Measurements from ENCODE around the gene SSX5. TPM values are rescaled to one million over a fixed set of nuclear protein-coding genes. Genes with fewer than 3 reads are reported as not detected.
"Not testable (repeated sequence)": the region's sequence is repeated elsewhere in the genome, so short reads cannot be mapped to it uniquely, and the experiment has no call there.

Gene SSX5
- total RNA-seq (2014; rRNA removed; shearing (Covaris generic)): not detected in 2 replicates

DNA sequence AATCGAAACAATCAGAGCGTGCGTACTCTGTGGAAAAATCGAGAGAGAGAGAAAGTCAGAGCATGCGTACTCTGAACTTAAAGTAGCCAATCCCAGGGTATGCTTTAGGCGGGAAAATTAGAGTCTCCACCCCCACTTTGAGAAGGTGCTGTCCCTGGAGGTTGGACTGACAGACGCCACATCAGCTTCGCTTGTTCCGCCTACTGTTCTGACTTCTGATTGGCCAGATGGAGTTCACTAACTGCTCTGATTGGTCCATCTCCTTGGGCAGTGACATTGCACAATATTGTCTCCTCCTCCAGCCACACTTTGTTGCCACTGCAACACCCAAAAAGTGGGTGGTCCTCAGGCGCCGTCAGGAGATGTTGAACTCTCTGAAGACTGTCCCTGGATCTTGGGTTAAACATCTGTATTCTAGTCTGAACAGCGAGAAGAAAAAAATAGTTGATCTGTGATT lies at the start of gene SSX5:
Gene SSX5 (minus strand): TSS at position 51 of the 457 bp plus-strand sequence. CDS start 1,437 bp downstream, outside the sequence.
- no peak for DNase-seq (ENCODE audit: low read depth)

- not testable (repeated sequence) for DNase-seq (ENCODE audit: low read depth)
Measured at GRCh38 chrX:48224196-48224595, 27.6 kb upstream of the SSX5 start.

GRCh38 chrX:48214341-48214740 lies 17.7 kb upstream of the SSX5 start:
- not testable (repeated sequence) for DNase-seq (ENCODE audit: low read depth)

- not testable (repeated sequence) for DNase-seq (ENCODE audit: low read depth)
Measured at GRCh38 chrX:48190024-48190423, 6.6 kb downstream of the SSX5 start.

DNA sequence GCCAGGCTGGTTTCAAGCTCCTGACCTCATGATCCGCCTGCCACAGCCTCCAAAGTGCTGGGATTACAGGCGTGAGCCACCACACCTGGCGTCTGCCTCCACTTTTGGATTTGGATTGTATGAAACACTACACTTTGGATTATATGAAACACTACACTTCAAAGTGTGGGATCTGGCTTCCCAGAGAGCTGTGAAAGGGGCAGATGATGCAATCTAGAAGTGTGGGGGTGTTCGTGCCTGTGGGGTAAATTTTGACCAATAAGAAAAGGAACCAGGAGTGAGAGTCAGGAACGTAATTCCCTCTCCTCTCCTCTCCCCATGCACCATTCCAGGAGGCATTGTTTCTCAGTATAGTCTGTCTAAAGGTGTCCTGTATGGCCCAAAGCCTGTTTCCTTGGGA lies 14.7 kb downstream of the SSX5 start:
- DNase-seq (ENCODE audit: low read depth): not testable (repeated sequence)

- no peak for DNase-seq (ENCODE audit: low read depth)
Measured at GRCh38 chrX:48180811-48181210, 15.8 kb downstream of the SSX5 start.

DNA sequence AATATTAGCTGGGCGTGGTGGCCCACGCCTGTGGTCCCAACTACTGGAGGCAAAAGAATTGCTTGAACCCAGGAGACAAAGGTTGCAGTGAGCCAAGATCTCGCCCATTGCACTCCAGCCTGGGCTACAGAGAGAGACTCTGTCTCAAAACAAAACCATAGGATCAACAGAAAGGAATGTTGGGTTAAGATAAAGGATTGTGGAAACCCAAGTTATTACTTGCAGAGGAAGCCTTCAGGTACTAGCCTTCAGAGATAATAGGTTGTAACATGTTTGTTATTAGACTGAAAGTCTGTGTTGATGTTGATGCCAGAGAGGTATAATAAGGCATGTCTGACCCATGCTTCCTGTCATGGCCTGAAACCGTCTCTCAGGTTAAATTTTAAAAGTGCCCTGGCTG lies 16.9 kb downstream of the SSX5 start:
- DNase-seq (ENCODE audit: low read depth): no peak

DNA sequence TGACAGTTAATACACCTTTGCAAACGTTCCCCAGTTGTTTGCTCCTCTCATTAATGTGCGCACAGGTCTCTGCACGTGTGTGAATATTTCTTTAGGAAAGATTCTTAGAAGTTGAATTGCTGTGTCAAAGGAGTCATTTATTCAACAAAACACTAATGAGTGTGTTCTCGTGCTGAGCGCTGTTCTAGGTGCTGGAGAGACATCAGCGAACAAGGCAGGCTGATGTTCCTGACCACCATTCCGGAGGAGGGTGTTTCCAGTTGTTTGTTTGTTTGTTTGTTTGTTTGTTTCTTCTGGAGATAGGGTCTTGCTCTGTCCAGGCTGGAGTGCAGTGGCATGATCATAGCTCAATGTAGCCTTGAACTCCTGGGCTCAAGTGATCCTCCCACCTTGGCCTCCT lies 30.3 kb downstream of the SSX5 start:
- not testable (repeated sequence) for DNase-seq (ENCODE audit: low read depth)

DNA sequence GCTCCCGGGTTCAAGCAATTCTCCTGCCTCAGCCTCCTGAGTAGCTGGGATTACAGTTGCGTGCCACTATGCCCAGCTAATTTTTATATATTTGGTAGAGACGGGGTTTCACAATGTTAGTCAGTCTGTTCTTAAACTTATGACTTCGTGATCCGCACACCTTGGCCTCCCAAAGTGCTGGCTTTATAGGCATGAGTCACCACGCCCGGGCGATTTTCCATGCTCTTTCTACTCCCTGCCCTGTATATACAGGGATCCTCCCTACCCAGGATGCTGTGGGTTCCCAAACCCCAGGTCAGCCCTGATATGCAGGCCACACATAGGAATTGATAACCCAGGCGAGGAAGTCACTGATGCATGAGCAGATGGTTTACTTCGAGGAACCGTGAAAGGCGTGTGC lies 31.4 kb downstream of the SSX5 start:
- DNase-seq (ENCODE audit: low read depth): peak; percentile 51

DNA sequence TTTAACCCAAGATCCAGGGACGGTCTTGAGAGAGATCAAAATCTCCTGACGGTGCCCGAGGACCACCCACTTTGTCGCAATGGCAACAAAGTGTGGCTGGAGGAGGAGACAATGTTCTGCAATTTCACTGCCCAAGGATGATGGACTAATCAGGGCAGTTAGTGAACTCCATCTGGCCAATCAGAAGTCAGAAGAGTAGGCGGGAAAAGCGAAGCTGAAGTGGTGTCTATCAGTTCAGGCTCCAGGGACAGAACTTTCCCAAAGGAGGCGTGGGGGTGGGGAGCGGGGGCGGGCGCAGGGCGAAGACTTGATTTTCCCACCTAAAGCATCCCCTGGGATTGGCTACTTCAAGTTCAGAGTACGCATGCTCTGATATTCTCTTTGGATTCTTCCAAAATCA lies 40.6 kb downstream of the SSX5 start:
- no peak for DNase-seq (ENCODE audit: low read depth)

DNA sequence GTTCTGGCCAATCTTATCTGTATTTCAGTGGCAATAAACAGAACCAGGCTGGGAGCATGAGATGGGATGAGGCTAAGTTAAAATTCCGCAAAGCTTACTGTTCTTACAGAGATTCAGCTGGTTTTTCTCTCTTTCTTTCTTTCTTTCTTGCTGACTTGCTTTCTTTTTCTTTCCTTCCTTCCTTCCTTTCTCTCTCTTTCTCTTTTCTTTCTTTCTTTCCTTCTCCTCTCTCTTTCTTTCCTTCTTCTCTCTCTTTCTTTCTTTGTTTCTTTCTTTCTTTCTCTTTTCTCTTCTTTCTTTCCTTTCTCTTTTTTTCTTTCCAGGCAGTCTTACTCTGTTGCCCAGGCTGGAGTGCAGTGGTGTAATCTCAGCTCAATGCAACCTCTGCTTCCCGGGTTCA lies 41.8 kb downstream of the SSX5 start:
- no peak for DNase-seq (ENCODE audit: low read depth)

GRCh38 chrX:48153769-48154168 lies 42.8 kb downstream of the SSX5 start:
- no peak for DNase-seq (ENCODE audit: low read depth)

DNA sequence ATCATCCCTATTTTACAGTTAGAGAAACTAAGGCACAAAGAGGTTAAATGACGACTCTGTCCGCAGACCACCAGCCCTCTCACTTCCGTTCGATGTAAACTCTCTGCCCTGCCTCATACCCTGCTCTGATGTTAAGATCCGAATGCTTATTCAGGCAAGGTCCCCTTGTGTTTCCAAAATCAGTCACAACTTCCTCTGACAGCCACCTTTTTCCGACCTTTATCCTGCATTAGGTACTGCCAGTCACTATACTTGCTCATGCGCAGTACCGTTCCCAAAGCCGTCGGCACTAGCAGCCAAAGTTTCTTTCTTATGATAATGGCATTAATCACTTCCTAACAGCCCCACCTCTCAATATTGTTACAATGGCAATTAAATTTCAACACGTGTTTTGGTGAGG lies 53.9 kb downstream of the SSX5 start:
- not testable (repeated sequence) for DNase-seq (ENCODE audit: low read depth)

DNA sequence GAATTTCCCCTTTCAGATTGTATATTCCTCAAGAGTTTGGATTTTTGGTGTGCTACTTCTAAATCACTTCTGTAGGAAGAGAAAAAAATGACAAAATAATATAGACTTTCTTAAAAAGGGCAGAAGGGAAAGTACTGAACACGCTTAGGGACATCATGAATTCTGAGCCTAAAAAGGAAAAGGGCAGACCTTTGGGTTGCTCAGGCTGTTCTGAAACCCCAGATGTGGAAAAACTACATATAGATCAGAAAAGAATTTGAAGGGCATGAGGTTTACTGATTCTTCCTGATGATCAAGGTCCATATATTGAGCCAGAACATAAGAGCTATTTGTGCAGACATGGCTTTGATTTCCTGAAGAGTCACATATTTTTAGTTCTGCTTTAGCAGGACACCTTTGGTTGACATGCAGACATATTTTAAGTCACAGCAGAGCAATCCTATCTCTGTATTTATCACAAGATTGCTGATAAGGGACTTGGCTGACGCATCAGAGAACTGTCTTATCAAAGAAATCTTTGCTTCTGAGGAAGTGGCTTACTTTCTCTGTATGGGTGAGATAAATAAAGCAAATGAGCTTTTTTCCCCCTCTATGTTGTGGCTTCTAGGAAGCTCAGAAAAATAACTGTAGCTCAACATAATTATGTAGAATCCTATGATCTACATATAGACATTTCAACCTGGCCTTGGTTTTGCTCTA lies 54.6 kb downstream of the SSX5 start:
- not testable (repeated sequence) for DNase-seq (ENCODE audit: low read depth)

DNA sequence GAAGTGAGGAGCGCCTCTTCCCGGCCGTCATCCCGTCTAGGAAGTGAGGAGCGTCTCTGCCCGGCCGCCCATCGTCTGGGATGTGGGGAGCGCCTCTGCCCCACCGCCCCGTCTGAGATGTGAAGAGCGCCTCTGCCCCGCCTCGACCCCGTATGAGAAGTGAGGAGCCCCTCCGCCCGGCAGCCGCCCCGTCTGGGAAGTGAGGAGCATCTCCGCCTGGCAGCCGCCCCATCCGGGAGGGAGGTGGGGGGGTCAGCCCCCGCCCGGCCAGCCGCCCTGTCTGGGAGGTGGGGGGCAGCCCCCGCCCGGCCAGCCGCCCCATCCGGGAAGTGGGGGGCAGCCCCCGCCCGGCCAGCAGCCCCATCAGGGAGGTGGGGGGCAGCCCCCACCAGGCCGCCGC lies 57.5 kb downstream of the SSX5 start:
- DNase-seq (ENCODE audit: low read depth): not testable (repeated sequence)

Other genes with a start within 250 kb of the SSX5 start
- 4.7 and 5.2 TPM in 2 replicates for gene ZNF182, start 192.8 kb downstream of the SSX5 start, total RNA-seq (2014; rRNA removed; shearing (Covaris generic))
- 0.78 TPM in 1 of 2 replicates, not detected in the other for gene SPACA5, start 189.8 kb downstream of the SSX5 start, total RNA-seq (2014; rRNA removed; shearing (Covaris generic))
- 3.5 and 3.7 TPM in 2 replicates for gene ZNF630, start 125.2 kb downstream of the SSX5 start, total RNA-seq (2014; rRNA removed; shearing (Covaris generic))
- gene SPACA5B, start 66.2 kb downstream of the SSX5 start, total RNA-seq (2014; rRNA removed; shearing (Covaris generic)): not detected in 2 replicates
- gene SSX1, start 58.6 kb upstream of the SSX5 start, total RNA-seq (2014; rRNA removed; shearing (Covaris generic)): 0.49 and 2.0 TPM in 2 replicates
- gene SSX3, start 159.9 kb upstream of the SSX5 start, total RNA-seq (2014; rRNA removed; shearing (Covaris generic)): not detected in 2 replicates
- gene SSX4, start 186.7 kb upstream of the SSX5 start, total RNA-seq (2014; rRNA removed; shearing (Covaris generic)): 0.36 TPM in 1 of 2 replicates, not detected in the other
- gene SSX4B, start 215.2 kb upstream of the SSX5 start, total RNA-seq (2014; rRNA removed; shearing (Covaris generic)): 0.36 TPM in 1 of 2 replicates, not detected in the other